Activated B cell treated with CpG ODN at 0.5 μM for 24 hours (primary cell): Measurements from ENCODE around the gene IFNL1. TPM values are rescaled to one million over a fixed set of nuclear protein-coding genes. Genes with fewer than 3 reads are reported as not detected.
"Not testable (repeated sequence)": the region's sequence is repeated elsewhere in the genome, so short reads cannot be mapped to it uniquely, and the experiment has no call there.

Experiments
- ATAC-seq: fragments of 200-7000 bp; cut with Tn5 transposase; one replicate; pipeline ENCODE4 v1.10.0; 2021; ENCODE audit warnings: low read depth, mild to moderate bottlenecking, moderate library complexity
- CTCF ChIA-PET: fragments of 350-600 bp; sonication (Branson Sonifier 250); formaldehyde crosslinking; loops from one replicate; lab custom pipeline; 2021; ENCODE audit warnings: antibody characterized with exemption; lab: Charles Lee
- POLR2A ChIA-PET: fragments of 350-600 bp; sonication (Branson Sonifier 250); formaldehyde crosslinking; loops from one replicate; lab custom pipeline; 2021; ENCODE audit warnings: antibody characterized with exemption; lab: Charles Lee
- DNase-seq: peaks from one replicate; pipeline ENCODE4 v3.0.0; 2022
- H3K27ac Mint-ChIP-seq: one replicate; pipeline ENCODE4 v1.8.0; 2020; ENCODE audit warnings: mixed read lengths
- H3K27me3 Mint-ChIP-seq: one replicate; pipeline ENCODE4 v1.8.0; 2021; ENCODE audit warnings: mixed read lengths
- H3K36me3 Mint-ChIP-seq: one replicate; pipeline ENCODE4 v1.8.0; 2021; ENCODE audit warnings: low read depth, mixed read lengths
- H3K4me1 Mint-ChIP-seq: one replicate; pipeline ENCODE4 v1.8.0; 2021; ENCODE audit warnings: mixed read lengths
- H3K4me3 Mint-ChIP-seq: one replicate; pipeline ENCODE4 v1.8.0; 2020; ENCODE audit warnings: mild to moderate bottlenecking, mixed read lengths
- H3K9me3 Mint-ChIP-seq: one replicate; pipeline ENCODE4 v1.8.0; 2020; ENCODE audit warnings: mixed read lengths
- CTCF ChIP-seq: fragments of 200-600 bp; IDR thresholded peaks from one replicate; pipeline ENCODE4 v1.8.0; 2022; ENCODE audit warnings: antibody characterized with exemption, mild to moderate bottlenecking
- intact Hi-C: fragments of 100-400 bp; cut with micrococcal nuclease; formaldehyde crosslinking; loops from one replicate; pipeline ENCODE4 v1.15.1; 2024
- total RNA-seq: library from RNA; stranded (reverse); gene quantifications from 2 replicates; pipeline ENCODE4 v1.2.3, GENCODE V29; 2022

The IFNL1 gene
- total RNA-seq, 1 donor from 2014 or later = not detected

GRCh38 chr19:39307046-39307821, 11.0 kb downstream of the IFNL1 start:
- H3K27me3 Mint-ChIP-seq = peaks cover 6% of the 10 kb centered on the region
- DNase-seq (no peak), ATAC-seq (no peak)
- ChIA-PET CTCF (no interaction called here), POLR2A (no interaction called here)
- no peaks in the 10 kb centered on the region for H3K4me1 Mint-ChIP-seq
- intact Hi-C loops = no loop called here
- no peak overlapping the region for H3K4me3 Mint-ChIP-seq
- no peaks in the 10 kb centered on the region for H3K9me3 Mint-ChIP-seq
- H3K27ac Mint-ChIP-seq = no peak overlapping the region
- TF ChIP-seq CTCF = no peak
- H3K36me3 Mint-ChIP-seq = peaks cover 5% of the 10 kb centered on the region

GRCh38 chr19:39307822-39308530, 11.8 kb downstream of the IFNL1 start:
- POLR2A ChIA-PET = no interaction called here

GRCh38 chr19:39308531-39309304, 12.5 kb downstream of the IFNL1 start:
- H3K27me3 Mint-ChIP-seq = peaks cover 5% of the 10 kb centered on the region
- H3K36me3 Mint-ChIP-seq = peaks cover 9% of the 10 kb centered on the region
- no peak for ATAC-seq
- CTCF ChIA-PET = interaction anchor here (0.8 kb wide), 1 partner anchor 19 kb away, joined by 3 read pairs; no protein-coding TSS in a partner anchor
- POLR2A ChIA-PET = interaction anchor here (0.6 kb wide), 1 partner anchor 154 kb away, joined by 5 read pairs; no protein-coding TSS in a partner anchor
- no peaks in the 10 kb centered on the region for H3K4me1 Mint-ChIP-seq
- H3K27ac Mint-ChIP-seq = no peak overlapping the region
- H3K9me3 Mint-ChIP-seq = no peaks in the 10 kb centered on the region
- DNase-seq = no peak
- no peak for TF ChIP-seq CTCF
- H3K4me3 Mint-ChIP-seq = no peak overlapping the region
- intact Hi-C loops = no loop called here

More at GRCh38 chr19:39307822-39308530, 11.8 kb downstream of the IFNL1 start:
- H3K36me3 Mint-ChIP-seq = peaks cover 7% of the 10 kb centered on the region
- no peak overlapping the region for H3K27ac Mint-ChIP-seq
- TF ChIP-seq CTCF = no peak
- H3K4me3 Mint-ChIP-seq = no peak overlapping the region
- H3K9me3 Mint-ChIP-seq = no peaks in the 10 kb centered on the region
- H3K4me1 Mint-ChIP-seq = no peaks in the 10 kb centered on the region
- intact Hi-C loops = no loop called here
- ATAC-seq = no peak
- CTCF ChIA-PET = no interaction called here
- DNase-seq = no peak
- peaks cover 5% of the 10 kb centered on the region for H3K27me3 Mint-ChIP-seq

- H3K9me3 Mint-ChIP-seq, ATAC-seq, H3K36me3 Mint-ChIP-seq, DNase-seq, H3K4me3 Mint-ChIP-seq, H3K4me1 Mint-ChIP-seq, H3K27ac Mint-ChIP-seq, H3K27me3 Mint-ChIP-seq, intact Hi-C loops: not testable (repeated sequence)
- CTCF ChIA-PET = interaction anchor here (0.8 kb wide), 1 partner anchor 19 kb away, joined by 3 read pairs; no protein-coding TSS in a partner anchor
- POLR2A ChIA-PET = interaction anchor here (0.6 kb wide), 1 partner anchor 154 kb away, joined by 5 read pairs; no protein-coding TSS in a partner anchor
These were observed 13.1 kb downstream of the IFNL1 start for GRCh38 chr19:39309305-39309670.

- Mint-ChIP-seq H3K36me3 (peaks cover 9% of the 10 kb centered on the region), H3K4me1 (no peaks in the 10 kb centered on the region), H3K27ac (no peak overlapping the region), H3K27me3 (peaks cover 2% of the 10 kb centered on the region), H3K9me3 (no peaks in the 10 kb centered on the region), H3K4me3 (no peak overlapping the region)
- intact Hi-C loops = no loop called here
- DNase-seq (no peak), ATAC-seq (no peak)
- ChIA-PET CTCF (no interaction called here), POLR2A (no interaction called here)
- no peak for TF ChIP-seq CTCF
These were observed 14.5 kb downstream of the IFNL1 start for GRCh38 chr19:39310558-39311311.
